Neural cell (in vitro differentiated cells): Measurements from ENCODE around the gene RAD51B. TPM values are rescaled to one million over a fixed set of nuclear protein-coding genes. Genes with fewer than 3 reads are reported as not detected.

Experiments used
- H2AFZ ChIP-seq: fragments of 200-600, 300-800 bp; sonication (generic), shearing (Covaris generic); 2 replicates; pipeline ENCODE4 v1.6.0; 2014; ENCODE audit warnings: low read depth, mild to moderate bottlenecking, antibody characterized with exemption, low read length, moderate library complexity
- H3F3A ChIP-seq: fragments of 200-600 bp; shearing (Covaris generic); 2 replicates; pipeline ENCODE4 v1.6.1; 2016; ENCODE audit warnings: mild to moderate bottlenecking, moderate library complexity, mixed read lengths, antibody characterized with exemption, low read length; ENCODE audit not compliant: insufficient read depth, poor library complexity, severe bottlenecking
- H3K27ac ChIP-seq: fragments of 200-600, 300-800 bp; sonication (generic), shearing (Covaris generic); 2 replicates; pipeline ENCODE4 v1.5.1; 2014; ENCODE audit warnings: mild to moderate bottlenecking, low read length, moderate library complexity
- H3K27me3 ChIP-seq: fragments of 300-800, 200-600 bp; sonication (generic), shearing (Covaris generic); 2 replicates; pipeline ENCODE4 v1.6.0; 2014; ENCODE audit warnings: mild to moderate bottlenecking, low read depth, low read length, moderate library complexity; ENCODE audit not compliant: insufficient read depth
- H3K36me3 ChIP-seq: fragments of 300-800, 200-600 bp; sonication (generic), shearing (Covaris generic); 2 replicates; pipeline ENCODE4 v1.5.1; 2014; ENCODE audit warnings: mild to moderate bottlenecking, antibody characterized with exemption, low read length, moderate library complexity; ENCODE audit not compliant: insufficient read depth
- H3K4me2 ChIP-seq: fragments of 300-800, 200-600 bp; sonication (generic), shearing (Covaris generic); 2 replicates; pipeline ENCODE4 v1.6.0; 2014; ENCODE audit warnings: mild to moderate bottlenecking, low read length
- H3K4me3 ChIP-seq: fragments of 300-800, 200-600 bp; sonication (generic), shearing (Covaris generic); 2 replicates; pipeline ENCODE4 v1.5.1; 2014; ENCODE audit warnings: mild to moderate bottlenecking, low read length, moderate library complexity
- H3K79me2 ChIP-seq: fragments of 200-600 bp; shearing (Covaris generic); replicated peaks from 2 replicates; pipeline ENCODE4 v1.6.0; 2014; ENCODE audit warnings: mild to moderate bottlenecking, low read length, moderate library complexity; ENCODE audit not compliant: insufficient read depth
- H3K9ac ChIP-seq: fragments of 300-800, 200-600 bp; sonication (generic), shearing (Covaris generic); 2 replicates; pipeline ENCODE4 v1.6.1; 2016; ENCODE audit warnings: mild to moderate bottlenecking, low read length, mixed read lengths
- H3K9me2 ChIP-seq: fragments of 200-600 bp; shearing (Covaris generic); 2 replicates; pipeline ENCODE4 v1.6.1; 2016; ENCODE audit warnings: mild to moderate bottlenecking, low read length, mixed read lengths; ENCODE audit not compliant: insufficient read depth
- H3K9me3 ChIP-seq: fragments of 200-600, 300-800 bp; sonication (generic), shearing (Covaris generic); 2 replicates; pipeline ENCODE4 v1.6.1; 2016; ENCODE audit warnings: mild to moderate bottlenecking, mixed run types, low read length, moderate library complexity, mixed read lengths
- H4K20me1 ChIP-seq: fragments of 200-600 bp; shearing (Covaris generic); 2 replicates; pipeline ENCODE4 v1.6.1; 2016; ENCODE audit warnings: mild to moderate bottlenecking, mixed run types; ENCODE audit not compliant: insufficient read depth
- EP300 ChIP-seq: fragments of 450-650 bp; conservative IDR thresholded peaks from 2 replicates; pipeline ENCODE4 v1.6.1; 2014; ENCODE audit warnings: antibody characterized with exemption, mild to moderate bottlenecking, moderate library complexity; ENCODE audit not compliant: poor library complexity, severe bottlenecking
- EZH2 ChIP-seq: fragments of 200-600, 300-800 bp; shearing (Covaris generic), sonication (generic); IDR thresholded peaks from 2 replicates; pipeline ENCODE4 v1.6.1; 2014; ENCODE audit warnings: antibody characterized with exemption, low read length, borderline replicate concordance, mild to moderate bottlenecking; ENCODE audit not compliant: insufficient read depth, poor library complexity, severe bottlenecking
- MXI1 ChIP-seq: fragments of 450-650 bp; conservative IDR thresholded peaks from 2 replicates; pipeline ENCODE4 v1.6.1; 2014; ENCODE audit warnings: antibody characterized with exemption, mild to moderate bottlenecking; ENCODE audit not compliant: poor library complexity, severe bottlenecking
- POLR2AphosphoS5 ChIP-seq: IDR thresholded peaks from 2 replicates; pipeline ENCODE4 v1.6.1; 2012
- RAD21 ChIP-seq: fragments of 450-650 bp; conservative IDR thresholded peaks from 2 replicates; pipeline ENCODE4 v1.6.1; 2014; ENCODE audit warnings: antibody characterized with exemption, mild to moderate bottlenecking, moderate library complexity
- SMC3 ChIP-seq: fragments of 450-650 bp; conservative IDR thresholded peaks from 2 replicates; pipeline ENCODE4 v1.6.1; 2014; ENCODE audit warnings: antibody characterized with exemption, mild to moderate bottlenecking, moderate library complexity; ENCODE audit not compliant: poor library complexity
- TAF1 ChIP-seq: IDR thresholded peaks from 2 replicates; pipeline ENCODE4 v1.6.1; 2012; ENCODE audit warnings: low read depth
- polyA plus RNA-seq: library from polyadenylated mRNA; depleted of rRNA; stranded (reverse); fragments of >200 nt; gene quantifications from 2 replicates; pipeline ENCODE4 v1.2.3, GENCODE V29; 2014
- TF ChIP-seq, protein P1 (sequence below): fragments of 450-650 bp; IDR thresholded peaks from 2 replicates; pipeline ENCODE4 v1.5.1; 2014; ENCODE audit warnings: antibody characterized with exemption, mild to moderate bottlenecking, moderate library complexity; ENCODE audit not compliant: poor library complexity, severe bottlenecking
- TF ChIP-seq, protein P2 (sequence below): IDR thresholded peaks from 2 replicates; pipeline ENCODE4 v1.6.1; 2012; ENCODE audit warnings: borderline replicate concordance

Gene RAD51B
- polyA plus RNA-seq, 1 donor from 2014 or later: 3.1 TPM

DNA sequence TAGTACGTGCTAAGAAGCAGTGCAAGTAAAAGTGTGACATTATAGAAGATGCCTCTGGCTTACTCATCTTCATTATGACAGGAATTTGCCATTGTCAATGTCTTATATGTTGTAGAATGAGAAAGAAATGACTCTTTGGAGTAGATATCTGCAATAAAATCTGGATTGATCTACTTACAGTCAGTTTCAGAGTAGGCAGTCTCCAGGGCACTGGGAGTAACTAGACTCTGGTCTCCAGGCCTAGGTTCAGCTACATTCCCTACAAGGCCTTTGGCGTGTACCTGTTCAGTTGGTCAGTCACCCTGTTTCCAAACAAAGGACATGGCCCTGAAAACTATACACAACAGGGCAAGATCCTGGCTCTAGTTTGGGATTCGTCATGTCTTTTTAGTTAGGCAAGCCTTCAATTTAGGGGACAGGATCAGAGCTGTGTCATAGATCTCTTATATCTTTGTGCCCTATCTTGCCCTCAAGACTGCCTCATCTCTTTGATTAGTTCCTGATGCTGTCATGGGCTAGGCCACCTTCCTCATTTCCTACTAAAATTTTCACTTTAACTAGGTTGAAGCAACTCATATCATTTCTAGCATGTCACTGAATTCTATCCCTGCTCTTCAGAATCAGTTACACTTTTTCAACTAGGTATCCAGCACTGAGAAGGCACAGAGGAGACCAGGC lies 410.0 kb downstream of the RAD51B start:
- Histone ChIP-seq H3F3A (no peaks in the 10 kb centered on the region), H3K36me3 (no peaks in the 10 kb centered on the region)
- TF ChIP-seq, protein P1, sequence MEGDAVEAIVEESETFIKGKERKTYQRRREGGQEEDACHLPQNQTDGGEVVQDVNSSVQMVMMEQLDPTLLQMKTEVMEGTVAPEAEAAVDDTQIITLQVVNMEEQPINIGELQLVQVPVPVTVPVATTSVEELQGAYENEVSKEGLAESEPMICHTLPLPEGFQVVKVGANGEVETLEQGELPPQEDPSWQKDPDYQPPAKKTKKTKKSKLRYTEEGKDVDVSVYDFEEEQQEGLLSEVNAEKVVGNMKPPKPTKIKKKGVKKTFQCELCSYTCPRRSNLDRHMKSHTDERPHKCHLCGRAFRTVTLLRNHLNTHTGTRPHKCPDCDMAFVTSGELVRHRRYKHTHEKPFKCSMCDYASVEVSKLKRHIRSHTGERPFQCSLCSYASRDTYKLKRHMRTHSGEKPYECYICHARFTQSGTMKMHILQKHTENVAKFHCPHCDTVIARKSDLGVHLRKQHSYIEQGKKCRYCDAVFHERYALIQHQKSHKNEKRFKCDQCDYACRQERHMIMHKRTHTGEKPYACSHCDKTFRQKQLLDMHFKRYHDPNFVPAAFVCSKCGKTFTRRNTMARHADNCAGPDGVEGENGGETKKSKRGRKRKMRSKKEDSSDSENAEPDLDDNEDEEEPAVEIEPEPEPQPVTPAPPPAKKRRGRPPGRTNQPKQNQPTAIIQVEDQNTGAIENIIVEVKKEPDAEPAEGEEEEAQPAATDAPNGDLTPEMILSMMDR: no peak
- TF ChIP-seq, protein P2, sequence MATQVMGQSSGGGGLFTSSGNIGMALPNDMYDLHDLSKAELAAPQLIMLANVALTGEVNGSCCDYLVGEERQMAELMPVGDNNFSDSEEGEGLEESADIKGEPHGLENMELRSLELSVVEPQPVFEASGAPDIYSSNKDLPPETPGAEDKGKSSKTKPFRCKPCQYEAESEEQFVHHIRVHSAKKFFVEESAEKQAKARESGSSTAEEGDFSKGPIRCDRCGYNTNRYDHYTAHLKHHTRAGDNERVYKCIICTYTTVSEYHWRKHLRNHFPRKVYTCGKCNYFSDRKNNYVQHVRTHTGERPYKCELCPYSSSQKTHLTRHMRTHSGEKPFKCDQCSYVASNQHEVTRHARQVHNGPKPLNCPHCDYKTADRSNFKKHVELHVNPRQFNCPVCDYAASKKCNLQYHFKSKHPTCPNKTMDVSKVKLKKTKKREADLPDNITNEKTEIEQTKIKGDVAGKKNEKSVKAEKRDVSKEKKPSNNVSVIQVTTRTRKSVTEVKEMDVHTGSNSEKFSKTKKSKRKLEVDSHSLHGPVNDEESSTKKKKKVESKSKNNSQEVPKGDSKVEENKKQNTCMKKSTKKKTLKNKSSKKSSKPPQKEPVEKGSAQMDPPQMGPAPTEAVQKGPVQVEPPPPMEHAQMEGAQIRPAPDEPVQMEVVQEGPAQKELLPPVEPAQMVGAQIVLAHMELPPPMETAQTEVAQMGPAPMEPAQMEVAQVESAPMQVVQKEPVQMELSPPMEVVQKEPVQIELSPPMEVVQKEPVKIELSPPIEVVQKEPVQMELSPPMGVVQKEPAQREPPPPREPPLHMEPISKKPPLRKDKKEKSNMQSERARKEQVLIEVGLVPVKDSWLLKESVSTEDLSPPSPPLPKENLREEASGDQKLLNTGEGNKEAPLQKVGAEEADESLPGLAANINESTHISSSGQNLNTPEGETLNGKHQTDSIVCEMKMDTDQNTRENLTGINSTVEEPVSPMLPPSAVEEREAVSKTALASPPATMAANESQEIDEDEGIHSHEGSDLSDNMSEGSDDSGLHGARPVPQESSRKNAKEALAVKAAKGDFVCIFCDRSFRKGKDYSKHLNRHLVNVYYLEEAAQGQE: no peak
- TF ChIP-seq SMC3 (no peak), EP300 (no peak), RAD21 (no peak), TAF1 (no peak), MXI1 (no peak), POLR2AphosphoS5 (no peak), EZH2 (no peak)

DNA sequence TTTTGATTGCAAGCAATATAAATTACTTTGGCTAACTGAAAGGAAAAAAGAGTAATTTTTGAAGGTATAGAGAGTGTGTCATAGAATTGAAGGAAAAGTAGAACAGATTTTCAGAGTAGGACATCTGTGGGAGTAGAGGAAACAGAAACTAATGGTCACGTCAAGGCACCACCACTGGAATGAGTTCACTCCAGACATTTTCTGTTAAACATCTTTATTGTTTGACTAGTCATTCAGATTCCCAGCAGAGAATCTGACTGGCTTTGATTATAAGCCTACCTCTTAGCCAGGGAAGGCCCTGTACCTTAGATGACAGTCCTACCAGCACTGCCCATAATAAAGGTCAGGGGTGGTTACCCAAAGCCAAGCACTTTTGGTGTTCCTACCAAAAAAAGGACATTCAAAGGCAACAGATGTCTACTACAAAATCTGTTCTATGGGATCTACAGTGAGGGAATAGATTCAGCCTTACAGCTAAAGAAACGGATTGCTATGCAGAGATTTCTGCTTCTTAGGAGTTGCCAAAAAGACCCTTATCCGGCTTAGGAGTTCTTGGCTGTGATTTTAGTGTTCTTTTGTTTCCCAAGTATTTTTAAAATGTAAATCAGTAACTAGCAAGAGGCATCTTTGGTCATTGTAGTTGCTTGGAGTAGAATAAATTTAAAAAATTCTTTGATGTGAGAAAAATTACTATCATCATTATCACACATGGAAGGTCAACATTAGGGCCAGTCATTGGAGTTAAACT lies 410.8 kb downstream of the RAD51B start:
- Histone ChIP-seq H3K9me3 (no peaks in the 10 kb centered on the region), H3K36me3 (no peaks in the 10 kb centered on the region), H3K79me2 (no peaks in the 10 kb centered on the region), H3K27me3 (no peaks in the 10 kb centered on the region), H3K4me3 (no peak overlapping the region), H3K27ac (no peak overlapping the region), H3K9ac (no peak overlapping the region), H3K4me2 (no peak overlapping the region), H2AFZ (no peak overlapping the region), H3K9me2 (no peaks in the 10 kb centered on the region), H3F3A (no peaks in the 10 kb centered on the region), H4K20me1 (no peaks in the 10 kb centered on the region)
- TF ChIP-seq, protein P1: no peak
- TF ChIP-seq MXI1 (no peak), EZH2 (no peak), SMC3 (no peak), RAD21 (no peak), TAF1 (no peak), POLR2AphosphoS5 (no peak), EP300 (no peak)
- TF ChIP-seq, protein P2: no peak

More for the DNA sequence above, 410.0 kb downstream of the RAD51B start:
- Histone ChIP-seq H3K9ac (no peak overlapping the region), H3K27ac (no peak overlapping the region), H3K9me3 (no peaks in the 10 kb centered on the region), H3K4me3 (no peak overlapping the region), H4K20me1 (no peaks in the 10 kb centered on the region), H3K4me2 (no peak overlapping the region), H3K27me3 (no peaks in the 10 kb centered on the region), H2AFZ (no peak overlapping the region), H3K79me2 (no peaks in the 10 kb centered on the region), H3K9me2 (no peaks in the 10 kb centered on the region)
